Brain microvascular endothelial cell (primary cell): ENCODE data around the gene TMEM38A.
"Not testable (repeated sequence)": the region's sequence is repeated elsewhere in the genome, so short reads cannot be mapped to it uniquely, and the experiment has no call there.

Experiments used
- DNase-seq: peaks from one replicate; pipeline ENCODE4 v3.0.0-alpha.2; 2020
- H3K27ac ChIP-seq: fragments of 250-450 bp; sonication (Bioruptor Pico); 2 replicates; pipeline ENCODE4 v1.5.1; 2020; ENCODE audit warnings: mild to moderate bottlenecking, moderate library complexity
- H3K27me3 ChIP-seq: fragments of 250-450 bp; sonication (Bioruptor Pico); replicated peaks from 2 replicates; pipeline ENCODE4 v1.5.1; 2020; ENCODE audit warnings: mild to moderate bottlenecking
- H3K36me3 ChIP-seq: fragments of 250-450 bp; sonication (Bioruptor Pico); replicated peaks from 2 replicates; pipeline ENCODE4 v1.5.1; 2020; ENCODE audit warnings: mild to moderate bottlenecking
- H3K4me3 ChIP-seq: 2 replicates; pipeline ENCODE4 v1.5.1; 2011; ENCODE audit warnings: low read depth, mild to moderate bottlenecking, control low read depth, low read length, moderate library complexity
- in situ Hi-C: cut with HindIII; loops from 2 replicates; pipeline ENCODE4 v1.10.0; 2017; ENCODE audit warnings: low sequenced_read_pairs, low pct_ligation_motif_present
- TF ChIP-seq, protein P1 (sequence below): IDR thresholded peaks from 2 replicates; pipeline ENCODE4 v1.5.1; 2011; ENCODE audit warnings: low read depth, mild to moderate bottlenecking, moderate library complexity, low read length, control low read depth, inconsistent platforms; ENCODE audit errors: missing control alignments

The TMEM38A gene

DNA sequence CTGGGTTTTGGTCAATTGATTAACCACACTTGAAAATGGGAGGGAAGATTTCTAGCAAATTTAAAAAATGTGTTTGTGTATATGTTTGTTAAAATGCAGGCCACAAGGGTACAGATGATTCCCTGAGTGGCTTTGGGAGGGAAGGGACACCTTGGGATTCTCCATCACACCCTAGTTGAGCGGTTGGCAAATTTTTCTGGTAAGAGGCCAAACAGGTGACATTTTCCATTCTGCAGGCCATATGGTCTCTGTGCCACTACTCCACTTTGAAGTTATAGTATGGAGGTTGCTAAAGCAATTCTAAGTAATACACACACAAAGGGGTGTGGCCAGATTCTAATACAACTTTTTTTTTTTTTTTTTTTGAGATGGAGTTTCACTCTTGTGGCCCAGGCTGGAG, 20.0 kb upstream of the TMEM38A start:
- DNase-seq = no peak
- Histone ChIP-seq H3K4me3 (no peak overlapping the region), H3K36me3 (peaks cover 52% of the 10 kb centered on the region), H3K27me3 (no peaks in the 10 kb centered on the region), H3K27ac (no peak overlapping the region)
- in situ Hi-C loops = no loop called here
- TF ChIP-seq, protein P1, sequence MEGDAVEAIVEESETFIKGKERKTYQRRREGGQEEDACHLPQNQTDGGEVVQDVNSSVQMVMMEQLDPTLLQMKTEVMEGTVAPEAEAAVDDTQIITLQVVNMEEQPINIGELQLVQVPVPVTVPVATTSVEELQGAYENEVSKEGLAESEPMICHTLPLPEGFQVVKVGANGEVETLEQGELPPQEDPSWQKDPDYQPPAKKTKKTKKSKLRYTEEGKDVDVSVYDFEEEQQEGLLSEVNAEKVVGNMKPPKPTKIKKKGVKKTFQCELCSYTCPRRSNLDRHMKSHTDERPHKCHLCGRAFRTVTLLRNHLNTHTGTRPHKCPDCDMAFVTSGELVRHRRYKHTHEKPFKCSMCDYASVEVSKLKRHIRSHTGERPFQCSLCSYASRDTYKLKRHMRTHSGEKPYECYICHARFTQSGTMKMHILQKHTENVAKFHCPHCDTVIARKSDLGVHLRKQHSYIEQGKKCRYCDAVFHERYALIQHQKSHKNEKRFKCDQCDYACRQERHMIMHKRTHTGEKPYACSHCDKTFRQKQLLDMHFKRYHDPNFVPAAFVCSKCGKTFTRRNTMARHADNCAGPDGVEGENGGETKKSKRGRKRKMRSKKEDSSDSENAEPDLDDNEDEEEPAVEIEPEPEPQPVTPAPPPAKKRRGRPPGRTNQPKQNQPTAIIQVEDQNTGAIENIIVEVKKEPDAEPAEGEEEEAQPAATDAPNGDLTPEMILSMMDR = no peak

DNA sequence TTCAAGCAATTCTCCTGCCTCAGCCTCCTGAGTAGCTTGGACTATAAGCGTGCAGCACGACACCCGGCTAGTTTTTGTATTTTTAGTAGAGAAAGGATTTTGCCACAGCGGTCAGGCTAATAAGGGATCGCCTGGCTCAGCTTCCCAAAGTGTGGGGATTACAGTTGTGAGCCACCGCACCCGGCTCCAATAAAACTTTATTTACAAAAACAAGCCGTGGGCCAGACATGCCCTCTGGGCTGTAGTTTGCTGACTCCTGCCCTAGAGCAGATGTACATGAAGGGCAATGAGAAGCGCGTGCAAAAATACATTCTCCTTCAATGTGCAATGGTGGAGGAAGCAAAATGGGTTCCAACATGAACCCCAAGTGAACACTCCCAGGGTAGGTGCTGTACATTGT, 19.2 kb upstream of the TMEM38A start:
- in situ Hi-C loops = no loop called here
- no peak for DNase-seq
- TF ChIP-seq, protein P1 = no peak
- H3K27me3 ChIP-seq = no peaks in the 10 kb centered on the region
- peaks cover 56% of the 10 kb centered on the region for H3K36me3 ChIP-seq
- H3K27ac ChIP-seq = no peak overlapping the region
- no peak overlapping the region for H3K4me3 ChIP-seq

DNA sequence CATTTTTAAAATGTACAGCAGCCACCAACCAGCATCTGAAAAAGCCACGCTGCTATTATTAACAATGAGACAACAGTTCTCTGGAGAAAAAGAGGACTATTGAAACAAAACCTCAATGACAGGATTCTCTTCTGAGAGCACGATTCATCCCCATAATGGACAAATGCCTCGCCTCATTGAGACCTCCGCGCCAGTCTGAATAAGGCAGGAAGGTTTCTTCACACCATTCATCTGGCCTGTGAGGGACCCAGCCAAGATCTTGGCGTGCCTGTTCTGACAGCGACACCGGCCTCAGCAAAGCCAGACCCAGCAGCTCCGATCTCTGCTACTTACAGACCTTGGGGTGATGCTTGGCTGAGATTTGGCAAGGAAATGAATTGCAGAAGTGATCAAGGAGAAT, 15.8 kb upstream of the TMEM38A start:
- in situ Hi-C loops = no loop called here
- Histone ChIP-seq H3K36me3 (peaks cover 47% of the 10 kb centered on the region), H3K27me3 (no peaks in the 10 kb centered on the region), H3K4me3 (no peak overlapping the region), H3K27ac (no peak overlapping the region)
- TF ChIP-seq, protein P1 = no peak
- no peak for DNase-seq

DNA sequence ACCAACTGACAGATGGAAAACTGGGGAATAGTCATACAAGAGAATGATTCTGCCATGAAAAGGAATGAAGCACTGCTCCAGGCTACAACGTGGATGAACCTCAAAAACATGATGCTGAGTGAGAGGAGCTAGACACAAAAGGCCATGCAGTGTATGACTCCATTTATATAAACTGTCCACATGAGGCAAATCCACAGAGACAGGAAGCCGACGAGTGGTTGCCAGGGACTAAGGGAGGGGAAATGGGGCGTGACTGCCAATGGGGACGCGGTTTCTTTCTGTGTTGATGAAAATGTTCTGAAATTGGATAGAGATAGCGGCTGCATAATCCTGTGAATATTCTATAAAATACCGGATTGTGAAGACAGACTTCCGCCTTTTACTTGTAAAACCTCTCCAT, 11.2 kb upstream of the TMEM38A start:
- TF ChIP-seq, protein P1 = no peak
- Histone ChIP-seq H3K27ac (no peak overlapping the region), H3K36me3 (peaks cover 57% of the 10 kb centered on the region), H3K27me3 (no peaks in the 10 kb centered on the region), H3K4me3 (no peak overlapping the region)
- no peak for DNase-seq
- in situ Hi-C loops = no loop called here

DNA sequence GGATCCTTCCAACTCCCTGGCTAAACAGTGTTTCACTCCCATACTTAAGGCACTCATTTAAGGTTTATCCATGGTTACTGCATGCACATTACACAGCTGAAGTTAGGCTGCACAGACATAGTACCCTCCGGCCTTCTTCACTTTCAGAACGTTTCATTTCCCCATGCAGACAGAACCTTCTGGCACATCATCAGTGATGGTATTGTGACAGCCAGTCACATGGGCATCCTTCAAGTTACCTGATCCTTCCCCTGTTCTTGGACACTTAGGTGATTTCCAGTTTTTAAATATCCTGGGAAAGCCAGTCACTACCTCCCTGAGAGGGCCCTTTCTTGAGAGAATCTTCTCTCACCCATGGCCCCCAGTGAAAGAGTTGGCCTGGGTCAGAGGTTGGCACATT, 10.1 kb upstream of the TMEM38A start:
- TF ChIP-seq, protein P1 = no peak
- Histone ChIP-seq H3K4me3 (no peak overlapping the region), H3K27ac (no peak overlapping the region), H3K27me3 (no peaks in the 10 kb centered on the region), H3K36me3 (peaks cover 56% of the 10 kb centered on the region)
- in situ Hi-C loops = no loop called here
- DNase-seq = no peak

DNA sequence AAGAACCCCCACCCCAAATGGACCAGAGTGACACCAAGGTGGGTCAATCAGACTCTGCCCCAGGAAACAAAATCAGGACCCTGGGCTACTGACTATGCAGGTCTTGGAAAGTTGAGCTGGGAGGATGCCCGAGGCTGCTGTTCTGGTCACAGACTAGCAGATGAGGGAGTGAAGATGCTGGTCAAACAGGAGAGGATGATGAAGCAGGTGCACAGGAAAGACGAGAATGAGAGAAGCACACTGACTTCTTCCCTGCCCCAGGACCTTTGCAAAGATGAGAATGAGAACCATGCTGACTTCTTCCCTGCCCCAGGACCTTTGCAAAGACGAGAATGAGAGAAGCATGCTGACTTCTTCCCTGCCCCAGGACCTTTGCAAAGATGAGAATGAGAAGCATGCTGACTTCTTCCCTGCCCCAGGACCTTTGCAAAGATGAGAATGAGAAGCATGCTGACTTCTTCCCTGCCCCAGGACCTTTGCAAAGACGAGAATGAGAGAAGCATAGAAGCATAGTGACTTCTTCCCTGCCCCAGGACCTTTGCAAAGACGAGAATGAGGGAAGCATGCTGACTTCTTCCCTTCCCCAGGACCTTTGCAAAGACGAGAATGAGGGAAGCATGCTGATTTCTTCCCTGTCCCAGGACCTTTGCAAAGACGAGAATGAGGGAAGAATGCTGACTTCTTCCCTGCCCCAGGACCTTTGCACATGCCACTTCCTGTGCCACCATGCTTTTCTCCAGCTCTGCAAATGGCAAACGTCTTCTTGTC, 9.3 kb upstream of the TMEM38A start:
- H3K27ac ChIP-seq, in situ Hi-C loops, H3K4me3 ChIP-seq, DNase-seq, H3K27me3 ChIP-seq: not testable (repeated sequence)
- peaks cover 59% of the 10 kb centered on the region for H3K36me3 ChIP-seq
